Spleen (tissue), 11 donors: Measurements from ENCODE around the gene HAPLN1. TPM values are rescaled to one million over a fixed set of nuclear protein-coding genes. Genes with fewer than 3 reads are reported as not detected.

Source experiments
- DNase-seq: peaks from one replicate; pipeline ENCODE4 v3.0.0-alpha.2; 2020
- H3K27ac ChIP-seq, 8 donors: fragments of 200-600 bp; sonication (generic) in 7 of 8; 1 replicate in 4 of 8; 2 replicates in 4 of 8; pipeline versions ENCODE4 v1.5.0 to v1.8.0; 2016 to 2021; ENCODE audit warnings: inconsistent platforms in 4 of 8, mild to moderate bottlenecking in 4 of 8, moderate library complexity in 1 of 8
- H3K27me3 ChIP-seq, 7 donors: fragments of 200-600 bp; sonication (generic) in 6 of 7; replicated peaks in 1 of 7; 1 replicate in 4 of 7; 2 replicates in 3 of 7; pipeline versions ENCODE4 v1.5.0 to v1.8.0; 2016 to 2021; ENCODE audit warnings: inconsistent platforms in 3 of 7, mild to moderate bottlenecking in 1 of 7
- H3K36me3 ChIP-seq, 6 donors: fragments of 200-600 bp; sonication (generic) in 5 of 6; 1 replicate in 4 of 6; 2 replicates in 2 of 6; pipeline versions ENCODE4 v1.5.0 to v1.8.0; 2016 to 2021; ENCODE audit warnings: inconsistent platforms in 2 of 6
- H3K4me1 ChIP-seq, 6 donors: fragments of 200-600 bp; sonication (generic) in 5 of 6; 1 replicate in 3 of 6; 2 replicates in 3 of 6; pipeline versions ENCODE4 v1.5.0 to v1.8.0; 2016 to 2021; ENCODE audit warnings: inconsistent platforms in 3 of 6
- H3K4me3 ChIP-seq, 8 donors: fragments of 200-600 bp; sonication (generic) in 7 of 8; 1 replicate in 4 of 8; 2 replicates in 4 of 8; pipeline versions ENCODE4 v1.5.0 to v1.8.0; 2016 to 2021; ENCODE audit warnings: inconsistent platforms in 4 of 8, mild to moderate bottlenecking in 4 of 8, moderate library complexity in 2 of 8
- H3K9me3 ChIP-seq, 8 donors: fragments of 200-600 bp; sonication (generic) in 7 of 8; 1 replicate in 4 of 8; 2 replicates in 4 of 8; pipeline versions ENCODE4 v1.5.0 to v1.8.0; 2016 to 2021; ENCODE audit warnings: inconsistent platforms in 4 of 8
- CTCF ChIP-seq, 11 experiments: fragments of 200-600 bp in 7 of 11; fragments of 450-650 bp in 4 of 11; sonication (generic) in 4 of 11; IDR thresholded peaks in 8 of 11; conservative IDR thresholded peaks in 3 of 11; 1 replicate in 7 of 11; 2 replicates in 4 of 11; pipeline versions ENCODE4 v1.4.0 to v1.8.0; 2016 to 2021; ENCODE audit warnings: antibody characterized with exemption in 11 of 11, inconsistent platforms in 4 of 11, mild to moderate bottlenecking in 1 of 11
- POLR2A ChIP-seq, 3 donors: fragments of 450-650 bp; IDR thresholded peaks; one replicate each; pipeline ENCODE4 v1.5.1; 2017; ENCODE audit warnings: antibody characterized with exemption in 3 of 3, mild to moderate bottlenecking in 1 of 3
- POLR2AphosphoS5 ChIP-seq, 3 donors: sonication (generic); formaldehyde crosslinking; IDR thresholded peaks; one replicate each; pipeline ENCODE4 v1.5.1; 2017; ENCODE audit warnings: antibody characterized with exemption in 3 of 3
- WGBS, 5 donors: extraction: QIAGEN DNeasy Blood & Tissue Kit in 3 of 5; methylation state at CpG; one replicate each; pipeline versions ENCODE4 v1.1.5 to v1.1.7; 2013 to 2018; 5-methylcytosine and 5-hydroxymethylcytosine counted together
- intact Hi-C: fragments of 100-400 bp; cut with DNase I; formaldehyde crosslinking; loops from one replicate; pipeline ENCODE4 v1.15.0; 2023; ENCODE audit warnings: low total_unique reads
- polyA plus RNA-seq, 3 donors: library from polyadenylated mRNA; stranded (reverse); fragments of 200-250 nt; gene quantifications; one replicate each; pipeline ENCODE4 v1.2.1, GENCODE V29; 2013
- total RNA-seq, 7 donors: library from RNA; depleted of rRNA in 3 of 7; stranded (reverse); fragments of >200 nt in 3 of 7; fragmentation: NEBNext Ultra II Directional in 4 of 7; extraction: Animal tissue kit (Norgen Biotek cat#: 25700) in 4 of 7; gene quantifications; one replicate each; pipeline versions ENCODE4 v1.1.0 to v1.2.1, GENCODE V29; 2016 to 2021
- donor health status: healthy with polysubstance abuse.
- donor health status: DM: no; HTN: no; CAD: no; lungs with moderate emphysema.
- donor health status: DM: no; HTN: no; CAD: no.
- donor health status: Bipolar disorder and iron deficiency.
- donor health status: healthy.
- donor health status: DM: no; HTN: no; CAD: no.
- donor health status: DM: yes; HTN: yes; CAD: no.

The HAPLN1 gene
- total and polyA plus RNA-seq, 10 donors = not detected

GRCh38 chr5:83644301-83644700 lies 76.4 kb downstream of the HAPLN1 start:
- intact Hi-C loops = no loop called here
- Histone ChIP-seq H3K27me3 (no peaks in the 10 kb centered on the region), H3K4me1 (no peaks in the 10 kb centered on the region), H3K36me3 (no peaks in the 10 kb centered on the region), H3K4me3 (no peak overlapping the region), H3K9me3 (no peaks in the 10 kb centered on the region), H3K27ac (no peak overlapping the region)
- no peak for DNase-seq
- no peak for TF ChIP-seq POLR2AphosphoS5 (IDR thresholded peaks at IDR 0.05)
- no peak for TF ChIP-seq POLR2A (IDR thresholded peaks at IDR 0.05)
- no peak for TF ChIP-seq CTCF (IDR thresholded peaks at IDR 0.05 in 8 of 11, conservative IDR thresholded peaks at IDR 0.05 in 3 of 11)
- WGBS, 5 donors = 92 to 96% (median 92%) methylated on average over 14 of the region's 14 CpGs

DNA sequence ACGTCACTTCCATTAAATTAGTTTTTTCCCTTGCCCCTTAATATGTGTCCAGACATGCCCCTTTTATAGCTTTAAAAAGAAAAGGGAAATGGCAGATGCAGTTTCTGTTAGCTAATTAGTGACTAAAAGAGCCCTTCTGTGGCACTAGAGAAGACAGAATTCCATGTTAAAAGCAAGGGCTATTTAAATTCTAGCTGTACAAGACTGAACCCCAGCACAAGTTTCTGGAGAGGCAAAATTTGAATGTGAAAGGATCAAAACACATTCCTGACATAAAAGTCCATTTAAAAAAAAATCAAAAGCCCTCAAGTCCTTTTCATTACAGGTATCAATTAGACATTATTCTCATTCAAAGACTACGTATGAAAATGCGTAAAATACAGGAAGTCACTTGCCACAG lies 78.7 kb downstream of the HAPLN1 start:
- no peaks in the 10 kb centered on the region for H3K27me3 ChIP-seq
- H3K4me1 ChIP-seq = no peaks in the 10 kb centered on the region
- DNase-seq = no peak
- no peak overlapping the region for H3K27ac ChIP-seq
- no peak overlapping the region for H3K4me3 ChIP-seq
- intact Hi-C loops = no loop called here
- no peaks in the 10 kb centered on the region for H3K36me3 ChIP-seq
- H3K9me3 ChIP-seq = no peaks in the 10 kb centered on the region
- 81 to 94% (median 86%) methylated on average over 3 of the region's 3 CpGs for WGBS, 5 donors
- TF ChIP-seq POLR2AphosphoS5 (IDR thresholded peaks at IDR 0.05) (no peak), CTCF (IDR thresholded peaks at IDR 0.05 in 8 of 11, conservative IDR thresholded peaks at IDR 0.05 in 3 of 11) (no peak), POLR2A (IDR thresholded peaks at IDR 0.05) (no peak)

- no peaks in the 10 kb centered on the region for H3K27me3 ChIP-seq
- no peaks in the 10 kb centered on the region for H3K36me3 ChIP-seq
- no peak for DNase-seq
- H3K4me1 ChIP-seq = no peaks in the 10 kb centered on the region
- 88 to 96% (median 91%) methylated on average over 1 of the region's 1 CpG for WGBS, 5 donors
- H3K9me3 ChIP-seq = no peaks in the 10 kb centered on the region
- TF ChIP-seq POLR2AphosphoS5 (IDR thresholded peaks at IDR 0.05) (no peak), CTCF (IDR thresholded peaks at IDR 0.05 in 8 of 11, conservative IDR thresholded peaks at IDR 0.05 in 3 of 11) (no peak), POLR2A (IDR thresholded peaks at IDR 0.05) (no peak)
- intact Hi-C loops = no loop called here
- no peak overlapping the region for H3K27ac ChIP-seq
- no peak overlapping the region for H3K4me3 ChIP-seq
Measured at GRCh38 chr5:83639911-83640310, 80.7 kb downstream of the HAPLN1 start.

- intact Hi-C loops = no loop called here
- DNase-seq = no peak
- no peaks in the 10 kb centered on the region for H3K4me1 ChIP-seq
- H3K27ac ChIP-seq = no peak overlapping the region
- H3K27me3 ChIP-seq = no peaks in the 10 kb centered on the region
- no peak overlapping the region for H3K4me3 ChIP-seq
- H3K36me3 ChIP-seq = no peaks in the 10 kb centered on the region
- TF ChIP-seq CTCF (IDR thresholded peaks at IDR 0.05 in 8 of 11, conservative IDR thresholded peaks at IDR 0.05 in 3 of 11) (no peak), POLR2AphosphoS5 (IDR thresholded peaks at IDR 0.05) (no peak), POLR2A (IDR thresholded peaks at IDR 0.05) (no peak)
- WGBS, 5 donors = 37 to 61% (median 58%) methylated on average over 6 of the region's 6 CpGs
- H3K9me3 ChIP-seq = no peaks in the 10 kb centered on the region
Measured at GRCh38 chr5:83636156-83636555, 84.5 kb downstream of the HAPLN1 start.
